ENCODE measurements around the gene ZNF414. TPM values are rescaled to one million over a fixed set of nuclear protein-coding genes. Genes with fewer than 3 reads are reported as not detected.

The ZNF414 gene
- total and polyA plus RNA-seq, 9 of the 15 experiments (the other 6 are each of a cell fraction or from before 2014, with no cell fraction given): 0.03 to 27.2 (median 2.2) TPM; not detected in 2

DNA sequence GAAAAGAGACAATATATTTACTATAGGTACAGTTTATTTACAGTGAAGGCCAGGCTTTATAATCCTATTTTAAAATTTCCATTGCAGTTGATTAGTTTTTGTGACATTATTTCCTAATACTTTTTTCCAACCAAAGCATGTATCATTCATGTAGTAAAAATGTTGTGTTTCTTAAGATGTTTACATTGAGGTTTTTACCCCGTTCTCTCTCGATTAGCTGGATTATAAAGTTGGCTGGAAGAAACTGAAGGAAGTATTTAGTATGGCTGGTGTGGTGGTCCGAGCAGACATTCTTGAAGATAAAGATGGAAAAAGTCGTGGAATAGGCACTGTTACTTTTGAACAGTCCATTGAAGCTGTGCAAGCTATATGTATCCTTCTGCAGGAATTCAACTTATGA, 47.9 kb downstream of the ZNF414 start:
- H3K9ac ChIP-seq (ENCODE audit: insufficient read depth in 1 of 2, low read depth in 2 of 2, low read length in 2 of 2): no peak overlapping the region
- peaks cover 58% of the 10 kb centered on the region for H3K79me2 ChIP-seq (ENCODE audit: control insufficient read depth, insufficient read depth, low read length)
- DNase-seq (ENCODE audit: extremely low read depth in 1 of 4, low spot score in 3 of 4) (no peak), FAIRE-seq (no peak), ATAC-seq (no peak)
- no peak overlapping the region for H3K4me2 ChIP-seq (ENCODE audit: insufficient read depth, low read length)
- CTCF ChIA-PET (ENCODE audit: low intra/inter-chr PET ratio): no interaction called here
- H3K4me1 ChIP-seq (replicated peaks in 1 of 2; ENCODE audit: control insufficient read depth in 2 of 2, insufficient read depth in 2 of 2, low read length in 2 of 2): no peaks in the 10 kb centered on the region
- no peaks in the 10 kb centered on the region for H3K9me1 ChIP-seq (ENCODE audit: control insufficient read depth, insufficient read depth, low read length)
- H3K4me3 ChIP-seq: no peak overlapping the region
- H3K27me3 ChIP-seq (ENCODE audit: control insufficient read depth in 2 of 2, insufficient read depth in 2 of 2, low read length in 2 of 2): no peaks in the 10 kb centered on the region
- H4K20me1 ChIP-seq (replicated peaks; ENCODE audit: control insufficient read depth, insufficient read depth, low read length): peaks cover 19% of the 10 kb centered on the region
- H3K36me3 ChIP-seq (ENCODE audit: control insufficient read depth, insufficient read depth, low read length): peaks cover 99% of the 10 kb centered on the region
- no peak overlapping the region for H3K27ac ChIP-seq (ENCODE audit: extremely low read depth, low read depth, low read length)
- in situ Hi-C loops (cut with MboI): no loop called here
- BruUV-seq (replicated peaks): no TSS peak
- 94% methylated on average over 4 of the region's 4 CpGs for WGBS (ENCODE audit: insufficient coverage, low coverage, missing lambda C conversion rate)
- TF ChIP-seq NR1H2 (CRISPR knock-in tag; IDR thresholded peaks at IDR 0.05): no peak
- TF ChIP-seq, protein P1, sequence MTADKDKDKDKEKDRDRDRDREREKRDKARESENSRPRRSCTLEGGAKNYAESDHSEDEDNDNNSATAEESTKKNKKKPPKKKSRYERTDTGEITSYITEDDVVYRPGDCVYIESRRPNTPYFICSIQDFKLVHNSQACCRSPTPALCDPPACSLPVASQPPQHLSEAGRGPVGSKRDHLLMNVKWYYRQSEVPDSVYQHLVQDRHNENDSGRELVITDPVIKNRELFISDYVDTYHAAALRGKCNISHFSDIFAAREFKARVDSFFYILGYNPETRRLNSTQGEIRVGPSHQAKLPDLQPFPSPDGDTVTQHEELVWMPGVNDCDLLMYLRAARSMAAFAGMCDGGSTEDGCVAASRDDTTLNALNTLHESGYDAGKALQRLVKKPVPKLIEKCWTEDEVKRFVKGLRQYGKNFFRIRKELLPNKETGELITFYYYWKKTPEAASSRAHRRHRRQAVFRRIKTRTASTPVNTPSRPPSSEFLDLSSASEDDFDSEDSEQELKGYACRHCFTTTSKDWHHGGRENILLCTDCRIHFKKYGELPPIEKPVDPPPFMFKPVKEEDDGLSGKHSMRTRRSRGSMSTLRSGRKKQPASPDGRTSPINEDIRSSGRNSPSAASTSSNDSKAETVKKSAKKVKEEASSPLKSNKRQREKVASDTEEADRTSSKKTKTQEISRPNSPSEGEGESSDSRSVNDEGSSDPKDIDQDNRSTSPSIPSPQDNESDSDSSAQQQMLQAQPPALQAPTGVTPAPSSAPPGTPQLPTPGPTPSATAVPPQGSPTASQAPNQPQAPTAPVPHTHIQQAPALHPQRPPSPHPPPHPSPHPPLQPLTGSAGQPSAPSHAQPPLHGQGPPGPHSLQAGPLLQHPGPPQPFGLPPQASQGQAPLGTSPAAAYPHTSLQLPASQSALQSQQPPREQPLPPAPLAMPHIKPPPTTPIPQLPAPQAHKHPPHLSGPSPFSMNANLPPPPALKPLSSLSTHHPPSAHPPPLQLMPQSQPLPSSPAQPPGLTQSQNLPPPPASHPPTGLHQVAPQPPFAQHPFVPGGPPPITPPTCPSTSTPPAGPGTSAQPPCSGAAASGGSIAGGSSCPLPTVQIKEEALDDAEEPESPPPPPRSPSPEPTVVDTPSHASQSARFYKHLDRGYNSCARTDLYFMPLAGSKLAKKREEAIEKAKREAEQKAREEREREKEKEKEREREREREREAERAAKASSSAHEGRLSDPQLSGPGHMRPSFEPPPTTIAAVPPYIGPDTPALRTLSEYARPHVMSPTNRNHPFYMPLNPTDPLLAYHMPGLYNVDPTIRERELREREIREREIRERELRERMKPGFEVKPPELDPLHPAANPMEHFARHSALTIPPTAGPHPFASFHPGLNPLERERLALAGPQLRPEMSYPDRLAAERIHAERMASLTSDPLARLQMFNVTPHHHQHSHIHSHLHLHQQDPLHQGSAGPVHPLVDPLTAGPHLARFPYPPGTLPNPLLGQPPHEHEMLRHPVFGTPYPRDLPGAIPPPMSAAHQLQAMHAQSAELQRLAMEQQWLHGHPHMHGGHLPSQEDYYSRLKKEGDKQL (CRISPR knock-in tag; IDR thresholded peaks at IDR 0.05; ENCODE audit: borderline replicate concordance): no peak
- no peak for TF ChIP-seq CC2D1A (IDR thresholded peaks at IDR 0.05)
- TF ChIP-seq RBM15 (IDR thresholded peaks at IDR 0.05; ENCODE audit: insufficient read depth, low read length): no peak
- no peak for TF ChIP-seq CCNT2 (IDR thresholded peaks at IDR 0.05; ENCODE audit: borderline replicate concordance, extremely low read depth, insufficient read length, low read depth, low read length)
- no peak for TF ChIP-seq PHTF2 (CRISPR knock-in tag; IDR thresholded peaks at IDR 0.05)
- TF ChIP-seq SMAD3 (CRISPR knock-in tag; conservative IDR thresholded peaks at IDR 0.05): no peak
- no peak for TF ChIP-seq NONO (IDR thresholded peaks at IDR 0.05; ENCODE audit: low read depth in 2 of 2, low read length in 1 of 2)
- TF ChIP-seq TGIF2 (CRISPR knock-in tag; IDR thresholded peaks at IDR 0.05): no peak
- TF ChIP-seq, protein P2, sequence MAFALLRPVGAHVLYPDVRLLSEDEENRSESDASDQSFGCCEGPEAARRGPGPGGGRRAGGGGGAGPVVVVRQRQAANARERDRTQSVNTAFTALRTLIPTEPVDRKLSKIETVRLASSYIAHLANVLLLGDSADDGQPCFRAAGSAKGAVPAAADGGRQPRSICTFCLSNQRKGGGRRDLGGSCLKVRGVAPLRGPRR (CRISPR knock-in tag; IDR thresholded peaks at IDR 0.05): no peak
- no peak for TF ChIP-seq TFAM (CRISPR knock-in tag; conservative IDR thresholded peaks at IDR 0.05)
- no peak for TF ChIP-seq HOXB6 (CRISPR knock-in tag; IDR thresholded peaks at IDR 0.05; ENCODE audit: borderline replicate concordance)
- POLR2A ChIA-PET: interaction anchor here (0.7 to 1.3 kb wide), 2 partner anchors 16 to 38 kb away, joined by 3 read pairs; no protein-coding TSS in a partner anchor
- intact Hi-C loops (cut with micrococcal nuclease): no loop called here
- H2AFZ ChIP-seq (ENCODE audit: low read depth, low read length): no peak overlapping the region
- H3K9me3 ChIP-seq (replicated peaks; ENCODE audit: control insufficient read depth, insufficient read depth, low read depth, low read length): no peaks in the 10 kb centered on the region

All from K562 (cell line).